Measurements from ENCODE around the gene ZNF205. TPM values are rescaled to one million over a fixed set of nuclear protein-coding genes. Genes with fewer than 3 reads are reported as not detected.

The ZNF205 gene
- total RNA-seq, result 14.8 and 15.9 TPM in 2 replicates
- long read RNA-seq, result 0 reads

GRCh38 chr16:3112058-3112880, at the start of gene ZNF205:
ZNF205 (plus strand) TSS chr16:3112586; CDS start chr16:3113431, 845 bp downstream.
- H3K36me3 Mint-ChIP-seq (ENCODE audit: unreplicated experiment), result peaks cover 2% of the 10 kb centered on the region
- no peaks in the 10 kb centered on the region for H3K9me3 Mint-ChIP-seq (ENCODE audit: unreplicated experiment)
- peak within 1 kb of the TSS; percentile 85 for H3K4me3 Mint-ChIP-seq (ENCODE audit: unreplicated experiment)
- H3K27ac Mint-ChIP-seq (ENCODE audit: unreplicated experiment), result peak within 1 kb of the TSS; percentile 68
- no peak for DNase-seq (ENCODE audit: extremely low spot score, unreplicated experiment)
- H3K4me1 Mint-ChIP-seq (ENCODE audit: unreplicated experiment), result peaks cover 28% of the 10 kb centered on the region
- no peaks in the 10 kb centered on the region for H3K27me3 Mint-ChIP-seq (ENCODE audit: unreplicated experiment)
- no peak for TF ChIP-seq CTCF (IDR thresholded peaks at IDR 0.05)

GRCh38 chr16:3063625-3064386, 48.6 kb upstream of the ZNF205 start:
- H3K27me3 Mint-ChIP-seq (ENCODE audit: unreplicated experiment), result no peaks in the 10 kb centered on the region
- no peak overlapping the region for H3K4me3 Mint-ChIP-seq (ENCODE audit: unreplicated experiment)
- H3K9me3 Mint-ChIP-seq (ENCODE audit: unreplicated experiment), result no peaks in the 10 kb centered on the region
- no peak for DNase-seq (ENCODE audit: extremely low spot score, unreplicated experiment)
- no peak overlapping the region for H3K27ac Mint-ChIP-seq (ENCODE audit: unreplicated experiment)
- H3K4me1 Mint-ChIP-seq (ENCODE audit: unreplicated experiment), result peaks cover 20% of the 10 kb centered on the region
- TF ChIP-seq CTCF (IDR thresholded peaks at IDR 0.05), result no peak
- no peaks in the 10 kb centered on the region for H3K36me3 Mint-ChIP-seq (ENCODE audit: unreplicated experiment)

- Mint-ChIP-seq H3K27ac (ENCODE audit: unreplicated experiment) (peak within 1 kb of the TSS; percentile 68), H3K9me3 (ENCODE audit: unreplicated experiment) (no peaks in the 10 kb centered on the region), H3K4me3 (ENCODE audit: unreplicated experiment) (peak within 1 kb of the TSS; percentile 48), H3K36me3 (ENCODE audit: unreplicated experiment) (peaks cover 2% of the 10 kb centered on the region), H3K27me3 (ENCODE audit: unreplicated experiment) (no peaks in the 10 kb centered on the region), H3K4me1 (ENCODE audit: unreplicated experiment) (peaks cover 10% of the 10 kb centered on the region)
- TF ChIP-seq CTCF (IDR thresholded peaks at IDR 0.05), result no peak
- DNase-seq (ENCODE audit: extremely low spot score, unreplicated experiment), result no peak
Measured at GRCh38 chr16:3065069-3065741, 47.2 kb upstream of the ZNF205 start, which contains the start of gene IL32. IL32 (plus strand) TSS chr16:3065640; CDS start chr16:3065812, 172 bp downstream.

- no peak for TF ChIP-seq CTCF (IDR thresholded peaks at IDR 0.05)
- no peaks in the 10 kb centered on the region for H3K9me3 Mint-ChIP-seq (ENCODE audit: unreplicated experiment)
- peak overlapping the region; percentile 68 for H3K27ac Mint-ChIP-seq (ENCODE audit: unreplicated experiment)
- H3K36me3 Mint-ChIP-seq (ENCODE audit: unreplicated experiment), result peaks cover 2% of the 10 kb centered on the region
- H3K27me3 Mint-ChIP-seq (ENCODE audit: unreplicated experiment), result no peaks in the 10 kb centered on the region
- no peak for DNase-seq (ENCODE audit: extremely low spot score, unreplicated experiment)
- no peak overlapping the region for H3K4me3 Mint-ChIP-seq (ENCODE audit: unreplicated experiment)
- H3K4me1 Mint-ChIP-seq (ENCODE audit: unreplicated experiment), result peaks cover 7% of the 10 kb centered on the region
Measured at GRCh38 chr16:3065742-3066439, 46.5 kb upstream of the ZNF205 start.
